Mucosa of stomach (tissue), 1 donor: ENCODE results near the gene RFC4.

ENCODE experiments used
- H3K27me3 ChIP-seq: one replicate; pipeline ENCODE4 v1.7.0; 2013; ENCODE audit warnings: mild to moderate bottlenecking, low read length; ENCODE audit not compliant: control insufficient read depth, insufficient read depth
- H3K36me3 ChIP-seq: one replicate; pipeline ENCODE4 v1.7.0; 2013; ENCODE audit warnings: low read length; ENCODE audit not compliant: control insufficient read depth, insufficient read depth
- H3K4me1 ChIP-seq: one replicate; pipeline ENCODE4 v1.7.0; 2013; ENCODE audit warnings: mild to moderate bottlenecking, low read length; ENCODE audit not compliant: control insufficient read depth, insufficient read depth
- H3K4me3 ChIP-seq: one replicate; pipeline ENCODE4 v1.7.0; 2013; ENCODE audit warnings: low read length
- H3K9ac ChIP-seq: one replicate; pipeline ENCODE4 v1.7.0; 2013; ENCODE audit warnings: mild to moderate bottlenecking, low read length, moderate library complexity
- H3K9me3 ChIP-seq: one replicate; pipeline ENCODE4 v1.7.0; 2013; ENCODE audit warnings: mild to moderate bottlenecking, low read length, moderate library complexity; ENCODE audit not compliant: control insufficient read depth
- donor health status: Pancreatic carcinoma.

Gene RFC4

DNA sequence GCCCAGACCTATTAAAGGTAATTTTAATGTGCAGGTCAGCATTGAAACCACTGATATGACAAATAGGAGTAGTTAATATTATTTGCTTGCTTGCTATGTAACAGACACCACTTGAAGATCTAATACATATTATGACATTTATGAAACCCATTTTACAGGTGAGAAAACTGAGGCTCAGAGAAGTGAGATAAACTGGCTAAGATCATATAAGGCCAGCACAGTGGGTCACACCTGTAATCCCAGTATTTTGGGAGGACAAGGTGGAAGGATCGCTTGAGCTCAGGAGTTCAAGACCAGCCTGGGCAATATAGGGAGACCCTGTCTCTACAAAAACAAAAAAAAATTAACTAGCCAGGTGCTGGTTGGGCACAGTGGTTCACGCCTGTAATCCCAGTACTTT, 56.0 kb downstream of the RFC4 start:
- Histone ChIP-seq H3K27me3 (no peaks in the 10 kb centered on the region), H3K4me1 (peaks cover 17% of the 10 kb centered on the region), H3K9ac (no peak overlapping the region), H3K36me3 (no peaks in the 10 kb centered on the region), H3K4me3 (no peak overlapping the region), H3K9me3 (no peaks in the 10 kb centered on the region)

DNA sequence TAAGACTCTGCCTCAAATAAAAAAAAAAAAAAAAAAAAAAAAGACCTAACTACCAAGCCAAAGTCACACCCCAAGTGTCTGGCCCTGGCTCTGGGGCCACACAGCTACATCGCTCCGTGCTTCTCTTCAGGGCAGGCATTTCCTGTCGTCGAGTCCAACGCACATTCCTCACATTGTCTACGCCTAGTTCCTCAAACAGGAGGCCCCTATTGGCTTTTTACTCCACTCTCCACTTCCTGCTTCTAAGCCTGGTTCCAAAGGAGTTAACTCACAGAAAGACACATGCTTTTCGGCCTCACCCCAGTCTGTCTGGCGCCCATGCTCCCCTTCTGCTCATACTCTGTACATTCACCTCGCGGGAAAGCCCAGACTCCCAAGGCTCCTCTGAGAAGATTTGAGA, 60.3 kb downstream of the RFC4 start:
- Histone ChIP-seq H3K4me3 (no peak overlapping the region), H3K9me3 (no peaks in the 10 kb centered on the region), H3K36me3 (no peaks in the 10 kb centered on the region), H3K9ac (no peak overlapping the region), H3K27me3 (no peaks in the 10 kb centered on the region), H3K4me1 (peaks cover 39% of the 10 kb centered on the region)

DNA sequence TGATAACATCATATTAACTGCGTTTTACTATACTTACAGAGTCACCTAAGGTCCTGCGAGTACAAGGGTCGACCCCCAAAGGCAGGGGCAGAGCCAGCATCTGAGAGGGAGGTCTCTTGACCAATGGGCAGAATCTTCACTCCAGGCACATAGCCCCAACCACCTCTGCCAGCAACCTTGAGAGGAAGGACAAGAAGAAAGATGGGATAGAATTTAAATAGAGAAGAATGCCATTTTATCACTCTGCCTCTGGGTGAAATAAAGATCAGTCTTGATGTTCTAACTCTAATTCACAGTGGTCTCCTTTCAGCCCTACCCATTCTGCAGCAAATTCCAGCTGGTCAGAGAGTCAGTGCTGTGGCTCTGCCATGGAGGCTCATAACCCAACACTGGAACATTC, 62.6 kb downstream of the RFC4 start:
- Histone ChIP-seq H3K36me3 (no peaks in the 10 kb centered on the region), H3K4me3 (no peak overlapping the region), H3K9me3 (no peaks in the 10 kb centered on the region), H3K4me1 (peaks cover 39% of the 10 kb centered on the region), H3K9ac (no peak overlapping the region), H3K27me3 (no peaks in the 10 kb centered on the region)

DNA sequence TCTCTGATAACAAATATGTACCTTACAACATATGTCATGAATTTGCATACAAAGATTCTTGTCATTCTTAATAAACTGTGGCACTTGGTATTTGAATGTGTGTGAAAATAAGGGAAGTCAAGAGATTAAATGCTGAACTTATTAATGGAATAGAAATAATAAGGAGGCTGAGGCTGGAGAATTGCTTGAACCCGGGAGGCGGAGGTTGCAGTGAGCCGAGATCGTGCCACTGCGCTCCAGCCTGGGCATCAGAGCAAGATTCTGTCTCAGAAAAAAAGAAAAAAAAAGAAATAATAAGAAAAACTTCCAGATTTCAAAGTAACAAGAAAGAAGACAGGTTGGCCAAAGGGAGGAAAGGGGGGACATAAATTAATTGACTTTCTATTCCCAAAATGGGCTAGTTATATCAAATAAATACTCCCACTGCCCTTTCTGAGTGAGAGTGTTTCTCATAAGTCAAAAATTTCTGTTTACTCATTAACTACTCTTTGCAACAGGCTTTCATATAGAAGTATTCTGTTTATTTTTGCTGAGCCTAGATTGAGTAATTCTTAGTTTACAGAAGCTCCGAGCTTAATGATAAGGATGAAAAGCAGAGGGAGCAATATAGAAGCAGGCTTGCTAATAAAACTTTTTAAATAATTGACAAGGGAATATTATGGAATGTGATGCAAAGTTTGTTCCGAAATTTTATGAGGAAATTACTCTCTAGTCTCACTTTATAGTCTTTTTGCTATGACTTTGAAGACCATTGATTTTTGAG, 63.5 kb downstream of the RFC4 start:
- Histone ChIP-seq H3K9ac (no peak overlapping the region), H3K27me3 (no peaks in the 10 kb centered on the region), H3K4me1 (peaks cover 39% of the 10 kb centered on the region), H3K9me3 (no peaks in the 10 kb centered on the region), H3K36me3 (no peaks in the 10 kb centered on the region), H3K4me3 (no peak overlapping the region)
